Measurements from ENCODE around the gene MPZL1. TPM values are rescaled to one million over a fixed set of nuclear protein-coding genes. Genes with fewer than 3 reads are reported as not detected.

MPZL1 gene
- total and polyA plus RNA-seq, 2 donors (not counting 3 experiments of a cell fraction or from before 2014, with no cell fraction given) = 41.7 to 99.1 TPM

DNA sequence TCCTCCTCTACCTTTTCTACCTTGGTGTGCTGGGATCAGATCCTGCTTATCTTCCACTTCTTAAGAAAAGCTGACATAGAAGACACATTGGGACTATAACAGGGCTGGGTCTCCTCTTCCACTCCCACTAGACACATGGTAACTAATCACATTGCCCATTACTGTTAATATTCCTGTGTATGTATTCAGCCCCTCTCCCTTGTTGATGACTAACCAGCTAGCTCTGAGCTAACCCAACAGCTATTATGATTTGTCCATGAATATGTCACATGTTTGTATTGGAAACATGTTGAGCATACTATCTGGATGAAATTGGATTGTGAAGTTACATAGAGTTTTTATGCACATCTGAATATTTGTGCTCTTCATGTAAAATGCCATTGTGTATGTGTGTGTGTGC lies 52.9 kb downstream of the MPZL1 start:
- Histone ChIP-seq H3K4me1 (ENCODE audit: control insufficient read depth, extremely low read depth, insufficient read depth, low read length) (peaks cover 20% of the 10 kb centered on the region), H3K36me3 (ENCODE audit: control insufficient read depth in 2 of 2, extremely low read depth in 1 of 2, insufficient read depth in 2 of 2, low read length in 2 of 2) (no peaks in the 10 kb centered on the region), H3K9ac (replicated peaks; ENCODE audit: extremely low read depth, insufficient read depth, low read length) (no peak overlapping the region), H3K27me3 (ENCODE audit: control insufficient read depth in 2 of 2, insufficient read depth in 2 of 2, low read length in 2 of 2) (no peaks in the 10 kb centered on the region), H3K4me2 (ENCODE audit: insufficient read depth, low read length) (peak overlapping the region; percentile 37), H3K4me3 (replicated peaks in 1 of 3; ENCODE audit: insufficient read depth in 1 of 3, low read depth in 1 of 3, low read length in 3 of 3) (no peak overlapping the region), H2AFZ (ENCODE audit: low read depth, low read length) (no peak overlapping the region), H4K20me1 (replicated peaks; ENCODE audit: control insufficient read depth, extremely low read depth, insufficient read depth, low read length) (no peaks in the 10 kb centered on the region), H3K9me1 (replicated peaks; ENCODE audit: control insufficient read depth, extremely low read depth, insufficient read depth, low read length) (no peaks in the 10 kb centered on the region), H3K79me2 (ENCODE audit: control insufficient read depth, insufficient read depth, low read length) (no peaks in the 10 kb centered on the region), H3K27ac (ENCODE audit: insufficient read depth, low read depth, low read length) (peak overlapping the region; percentile 13), H3K9me3 (replicated peaks; ENCODE audit: control insufficient read depth, insufficient read depth, low read length) (no peaks in the 10 kb centered on the region)
- FAIRE-seq = peak; percentile 60
- intact Hi-C loops (cut with micrococcal nuclease) (no loop called here), dilution Hi-C loops (cut with MboI; ENCODE audit: extremely low pct_ligation_motif_present, low sequenced_read_pairs) (no loop called here)
- DNase-seq (ENCODE audit: low read depth, low spot score) = peak; percentile 58
- BruUV-seq (replicated peaks) = no TSS peak
- TF ChIP-seq, protein P1, sequence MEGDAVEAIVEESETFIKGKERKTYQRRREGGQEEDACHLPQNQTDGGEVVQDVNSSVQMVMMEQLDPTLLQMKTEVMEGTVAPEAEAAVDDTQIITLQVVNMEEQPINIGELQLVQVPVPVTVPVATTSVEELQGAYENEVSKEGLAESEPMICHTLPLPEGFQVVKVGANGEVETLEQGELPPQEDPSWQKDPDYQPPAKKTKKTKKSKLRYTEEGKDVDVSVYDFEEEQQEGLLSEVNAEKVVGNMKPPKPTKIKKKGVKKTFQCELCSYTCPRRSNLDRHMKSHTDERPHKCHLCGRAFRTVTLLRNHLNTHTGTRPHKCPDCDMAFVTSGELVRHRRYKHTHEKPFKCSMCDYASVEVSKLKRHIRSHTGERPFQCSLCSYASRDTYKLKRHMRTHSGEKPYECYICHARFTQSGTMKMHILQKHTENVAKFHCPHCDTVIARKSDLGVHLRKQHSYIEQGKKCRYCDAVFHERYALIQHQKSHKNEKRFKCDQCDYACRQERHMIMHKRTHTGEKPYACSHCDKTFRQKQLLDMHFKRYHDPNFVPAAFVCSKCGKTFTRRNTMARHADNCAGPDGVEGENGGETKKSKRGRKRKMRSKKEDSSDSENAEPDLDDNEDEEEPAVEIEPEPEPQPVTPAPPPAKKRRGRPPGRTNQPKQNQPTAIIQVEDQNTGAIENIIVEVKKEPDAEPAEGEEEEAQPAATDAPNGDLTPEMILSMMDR (IDR thresholded peaks at IDR 0.05; ENCODE audit: extremely low read depth in 1 of 2, insufficient read depth in 1 of 2, low read depth in 1 of 2, low read length in 2 of 2) = no peak
- TF ChIP-seq MYC (IDR thresholded peaks at IDR 0.05; ENCODE audit: low read depth, low read length) (no peak), EZH2 (IDR thresholded peaks at IDR 0.05; ENCODE audit: borderline replicate concordance, low read depth, low read length, severe bottlenecking) (no peak), FOS (IDR thresholded peaks at IDR 0.05; ENCODE audit: borderline replicate concordance, insufficient read depth, low read length) (no peak), POLR2AphosphoS5 (IDR thresholded peaks at IDR 0.05; ENCODE audit: insufficient read depth, low read depth, low read length) (no peak), GATA2 (IDR thresholded peaks at IDR 0.05; ENCODE audit: insufficient read depth, insufficient read length, low read depth, low read length) (no peak), POLR2A (IDR thresholded peaks at IDR 0.05; ENCODE audit: low read depth, low read length) (no peak), JUN (IDR thresholded peaks at IDR 0.05; ENCODE audit: borderline replicate concordance, insufficient read depth, insufficient read length, low read depth) (no peak)
- TF ChIP-seq, protein P2, sequence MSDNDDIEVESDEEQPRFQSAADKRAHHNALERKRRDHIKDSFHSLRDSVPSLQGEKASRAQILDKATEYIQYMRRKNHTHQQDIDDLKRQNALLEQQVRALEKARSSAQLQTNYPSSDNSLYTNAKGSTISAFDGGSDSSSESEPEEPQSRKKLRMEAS (IDR thresholded peaks at IDR 0.05; ENCODE audit: insufficient read depth, insufficient read length) = no peak
- ChIA-PET CTCF (interaction anchor here (0.7 to 3.1 kb wide), 7 partner anchors 12 to 307 kb away, joined by 3 to 10 read pairs (median 3); no protein-coding TSS in a partner anchor), POLR2A (no interaction called here)
